GM12878 (cell line): Measurements from ENCODE around the gene SC5D.

Experiments
- ASH2L ChIP-seq: fragments of 300-600, 200-600 bp; sonication (generic); IDR thresholded peaks from 2 replicates; pipeline ENCODE4 v1.6.1; 2017; ENCODE audit warnings: low read depth, mild to moderate bottlenecking, borderline replicate concordance
- ATF7 ChIP-seq: fragments of 450-650 bp; IDR thresholded peaks from 2 replicates; pipeline ENCODE4 v1.6.1; 2016; ENCODE audit warnings: low read depth, mild to moderate bottlenecking
- CTCF ChIP-seq, 3 experiments: IDR thresholded peaks in 2 of 3; conservative IDR thresholded peaks in 1 of 3; 2 replicates each; pipeline ENCODE4 v1.5.1; 2011; ENCODE audit warnings: low read depth in 3 of 3, low read length in 3 of 3, mild to moderate bottlenecking in 3 of 3, control low read depth in 2 of 3, moderate library complexity in 2 of 3, inconsistent platforms in 1 of 3, mixed read lengths in 1 of 3; ENCODE audit not compliant: control insufficient read depth in 2 of 3, insufficient read depth in 1 of 3; ENCODE audit errors: extremely low read depth in 1 of 3
- DPF2 ChIP-seq: fragments of 450-650 bp; IDR thresholded peaks from 2 replicates; pipeline ENCODE4 v1.6.1; 2017; ENCODE audit warnings: mild to moderate bottlenecking
- EP300 ChIP-seq, 2 experiments: fragments of 150-350 bp in 1 of 2; IDR thresholded peaks; 2 replicates each; pipeline ENCODE4 v1.6.1; 2011 to 2012; ENCODE audit warnings: low read depth in 2 of 2, low read length in 2 of 2, borderline replicate concordance in 1 of 2, improper control_type of control experiment in 1 of 2, inconsistent platforms in 1 of 2; ENCODE audit not compliant: control insufficient read depth in 1 of 2
- EZH2 ChIP-seq: IDR thresholded peaks from 2 replicates; pipeline ENCODE4 v1.6.1; 2012; ENCODE audit warnings: low read depth, mild to moderate bottlenecking, control low read depth, inconsistent platforms, low read length, borderline replicate concordance; ENCODE audit not compliant: control insufficient read depth
- FOS ChIP-seq: IDR thresholded peaks from 3 replicates; pipeline ENCODE4 v1.6.1; 2011; ENCODE audit warnings: borderline replicate concordance; ENCODE audit not compliant: insufficient read length; ENCODE audit errors: extremely low read depth
- POLR2AphosphoS5 ChIP-seq: IDR thresholded peaks from 2 replicates; pipeline ENCODE4 v1.6.1; 2011; ENCODE audit warnings: mild to moderate bottlenecking, low read length, inconsistent platforms
- SMAD5 ChIP-seq: IDR thresholded peaks from 2 replicates; pipeline ENCODE4 v1.6.1; 2016; ENCODE audit warnings: antibody characterized with exemption, low read depth
- USF1 ChIP-seq: IDR thresholded peaks from 2 replicates; pipeline ENCODE4 v1.6.1; 2011; ENCODE audit warnings: borderline replicate concordance, low read depth, mild to moderate bottlenecking, moderate library complexity, mixed read lengths, low read length; ENCODE audit not compliant: insufficient read depth; ENCODE audit errors: extremely low read length
- TF ChIP-seq, protein P1 (sequence below): fragments of 450-650 bp; IDR thresholded peaks from 2 replicates; pipeline ENCODE4 v1.6.1; 2017; ENCODE audit warnings: mild to moderate bottlenecking

DNA sequence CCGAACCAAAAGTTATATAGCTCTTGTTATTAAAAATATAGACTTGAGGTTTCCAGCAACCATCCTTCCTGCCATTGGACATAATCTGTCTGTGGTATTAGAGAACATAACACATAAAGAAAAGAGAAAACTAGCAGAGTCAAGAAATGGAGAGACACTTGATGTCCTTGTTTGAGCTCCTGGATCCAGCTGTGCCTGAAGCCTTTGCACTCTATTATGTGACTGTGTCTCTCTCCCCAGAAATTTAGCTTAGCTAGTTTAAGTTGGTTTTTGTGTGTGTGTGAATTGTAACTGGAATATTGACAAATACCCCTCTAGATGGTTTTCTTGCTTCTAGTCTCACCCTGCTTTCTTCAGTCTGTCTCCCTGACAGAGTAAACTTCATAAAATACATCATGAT, 61.6 kb downstream of the SC5D start:
- TF ChIP-seq CTCF (IDR thresholded peaks at IDR 0.05 in 2 of 3, conservative IDR thresholded peaks at IDR 0.05 in 1 of 3; ENCODE audit: control insufficient read depth in 2 of 3, extremely low read depth in 1 of 3, insufficient read depth in 1 of 3, low read depth in 3 of 3, low read length in 3 of 3) (no peak), DPF2 (no peak), SMAD5 (no peak), EP300 (IDR thresholded peaks at IDR 0.05; ENCODE audit: borderline replicate concordance in 1 of 2, control insufficient read depth in 1 of 2, low read depth in 2 of 2, low read length in 2 of 2) (no peak), FOS (no peak), POLR2AphosphoS5 (no peak), ASH2L (no peak), USF1 (no peak), ATF7 (no peak), EZH2 (no peak)
- TF ChIP-seq, protein P1, sequence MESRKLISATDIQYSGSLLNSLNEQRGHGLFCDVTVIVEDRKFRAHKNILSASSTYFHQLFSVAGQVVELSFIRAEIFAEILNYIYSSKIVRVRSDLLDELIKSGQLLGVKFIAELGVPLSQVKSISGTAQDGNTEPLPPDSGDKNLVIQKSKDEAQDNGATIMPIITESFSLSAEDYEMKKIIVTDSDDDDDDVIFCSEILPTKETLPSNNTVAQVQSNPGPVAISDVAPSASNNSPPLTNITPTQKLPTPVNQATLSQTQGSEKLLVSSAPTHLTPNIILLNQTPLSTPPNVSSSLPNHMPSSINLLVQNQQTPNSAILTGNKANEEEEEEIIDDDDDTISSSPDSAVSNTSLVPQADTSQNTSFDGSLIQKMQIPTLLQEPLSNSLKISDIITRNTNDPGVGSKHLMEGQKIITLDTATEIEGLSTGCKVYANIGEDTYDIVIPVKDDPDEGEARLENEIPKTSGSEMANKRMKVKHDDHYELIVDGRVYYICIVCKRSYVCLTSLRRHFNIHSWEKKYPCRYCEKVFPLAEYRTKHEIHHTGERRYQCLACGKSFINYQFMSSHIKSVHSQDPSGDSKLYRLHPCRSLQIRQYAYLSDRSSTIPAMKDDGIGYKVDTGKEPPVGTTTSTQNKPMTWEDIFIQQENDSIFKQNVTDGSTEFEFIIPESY, result no peak
